DMS79 treated with DMSO at 0.1 percent for 48 hours (cell line): Measurements from ENCODE around the gene SAMD5.
"Not testable (repeated sequence)": the region's sequence is repeated elsewhere in the genome, so short reads cannot be mapped to it uniquely, and the experiment has no call there.

ENCODE experiments used
- DNase-seq: peaks from one replicate; lab custom pipeline; 2025; lab: John Stamatoyannopoulos, UW

Gene SAMD5

GRCh38 chr6:147528511-147529145, 20.1 kb downstream of the SAMD5 start:
- DNase-seq: no peak

- DNase-seq: peak; percentile 4
Observed at GRCh38 chr6:147530132-147531060, 21.9 kb downstream of the SAMD5 start.

DNA sequence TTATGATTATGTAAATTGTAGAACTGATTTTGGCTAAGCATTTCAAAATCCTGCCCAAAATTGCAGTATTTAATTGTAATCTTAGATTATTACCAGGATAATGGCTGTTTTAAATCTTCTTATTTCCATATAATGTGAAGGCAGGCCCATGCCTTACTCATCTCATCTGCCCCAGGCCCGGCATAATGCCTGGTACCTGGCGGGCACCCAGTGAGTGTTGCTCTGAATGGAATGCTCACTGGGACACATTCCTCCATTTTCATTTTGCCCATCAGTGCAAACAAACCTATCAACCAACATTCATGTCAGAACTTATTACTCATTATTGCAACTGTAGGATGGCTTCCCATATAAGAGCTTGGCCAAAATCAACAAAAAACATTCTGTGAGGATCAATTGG, 22.8 kb downstream of the SAMD5 start:
- DNase-seq: no peak

DNA sequence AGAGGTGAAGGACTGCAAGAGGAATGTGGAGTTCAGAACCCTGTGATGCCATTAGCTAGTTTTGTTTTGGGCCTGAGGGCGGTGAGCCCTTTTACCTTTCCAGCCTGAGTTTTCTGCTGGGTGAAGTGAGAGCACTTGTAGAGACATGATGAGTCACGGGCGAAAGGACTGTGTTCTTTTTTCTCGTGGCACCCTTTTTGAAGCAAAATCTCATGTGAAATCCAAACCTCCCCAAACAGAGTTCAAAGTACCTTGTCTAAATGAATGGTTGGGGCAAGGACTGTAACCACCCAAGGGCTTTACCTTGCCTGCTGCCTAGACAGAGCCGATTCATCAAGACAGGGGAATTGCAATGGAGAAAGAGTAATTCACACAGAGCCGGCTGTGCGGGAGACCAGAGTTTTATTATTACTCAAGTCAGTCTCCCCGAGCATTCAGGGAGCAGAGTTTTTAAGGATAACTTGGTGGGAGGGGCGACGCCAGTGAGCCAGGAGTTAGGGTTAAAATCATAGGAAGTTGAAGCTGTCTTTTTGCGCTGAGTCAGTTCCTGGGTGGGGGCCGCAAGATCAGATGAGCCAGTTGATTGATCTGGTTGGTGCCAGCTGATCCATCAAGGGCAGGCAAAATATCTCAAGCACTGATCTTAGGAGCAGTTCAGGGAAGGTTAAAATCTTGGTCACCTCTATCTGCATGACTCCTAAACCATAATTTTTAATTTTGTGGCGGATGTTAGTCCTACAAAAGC, 25.8 kb downstream of the SAMD5 start:
- DNase-seq: no peak

- DNase-seq: no peak
Observed at GRCh38 chr6:147538821-147539220, 30.3 kb downstream of the SAMD5 start.

GRCh38 chr6:147540075-147540474, 31.6 kb downstream of the SAMD5 start:
- DNase-seq: no peak

DNA sequence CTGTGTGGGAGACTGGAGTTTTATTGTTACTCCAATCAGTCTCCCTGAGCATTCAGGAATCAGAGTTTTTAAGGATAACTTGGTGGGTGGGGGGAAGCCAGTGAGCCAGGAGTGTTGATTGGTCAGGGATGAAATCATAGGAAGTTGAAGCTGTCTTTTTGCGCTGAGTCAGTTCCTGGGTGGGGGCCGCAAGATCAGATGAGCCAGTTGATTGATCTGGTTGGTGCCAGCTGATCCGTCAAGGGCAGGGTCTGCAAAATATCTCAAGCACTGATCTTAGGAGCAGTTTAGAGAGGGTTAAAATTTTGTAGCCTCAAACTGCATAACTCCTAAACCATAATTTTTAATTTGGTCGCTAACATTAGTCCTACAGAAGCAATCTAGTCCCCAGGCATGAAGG, 33.9 kb downstream of the SAMD5 start:
- not testable (repeated sequence) for DNase-seq

DNA sequence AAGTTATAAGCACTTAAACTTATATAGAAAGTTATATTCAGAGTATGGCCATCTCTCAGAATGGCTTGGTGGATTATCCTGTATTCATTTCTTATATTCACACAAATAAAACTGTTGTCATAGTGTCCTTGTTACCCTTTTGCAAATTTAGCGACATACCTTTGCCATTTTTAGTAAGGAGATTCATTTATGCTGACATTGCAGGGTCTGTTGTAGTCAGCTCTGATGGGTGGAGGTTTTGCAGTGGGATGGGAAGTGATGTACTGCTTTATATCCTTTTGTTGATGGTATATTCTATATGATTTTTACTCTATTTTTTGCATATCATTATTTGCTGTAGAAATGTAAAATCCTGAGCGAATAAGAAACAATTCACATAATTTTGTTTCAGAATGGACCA, 35.9 kb downstream of the SAMD5 start:
- no peak for DNase-seq

DNA sequence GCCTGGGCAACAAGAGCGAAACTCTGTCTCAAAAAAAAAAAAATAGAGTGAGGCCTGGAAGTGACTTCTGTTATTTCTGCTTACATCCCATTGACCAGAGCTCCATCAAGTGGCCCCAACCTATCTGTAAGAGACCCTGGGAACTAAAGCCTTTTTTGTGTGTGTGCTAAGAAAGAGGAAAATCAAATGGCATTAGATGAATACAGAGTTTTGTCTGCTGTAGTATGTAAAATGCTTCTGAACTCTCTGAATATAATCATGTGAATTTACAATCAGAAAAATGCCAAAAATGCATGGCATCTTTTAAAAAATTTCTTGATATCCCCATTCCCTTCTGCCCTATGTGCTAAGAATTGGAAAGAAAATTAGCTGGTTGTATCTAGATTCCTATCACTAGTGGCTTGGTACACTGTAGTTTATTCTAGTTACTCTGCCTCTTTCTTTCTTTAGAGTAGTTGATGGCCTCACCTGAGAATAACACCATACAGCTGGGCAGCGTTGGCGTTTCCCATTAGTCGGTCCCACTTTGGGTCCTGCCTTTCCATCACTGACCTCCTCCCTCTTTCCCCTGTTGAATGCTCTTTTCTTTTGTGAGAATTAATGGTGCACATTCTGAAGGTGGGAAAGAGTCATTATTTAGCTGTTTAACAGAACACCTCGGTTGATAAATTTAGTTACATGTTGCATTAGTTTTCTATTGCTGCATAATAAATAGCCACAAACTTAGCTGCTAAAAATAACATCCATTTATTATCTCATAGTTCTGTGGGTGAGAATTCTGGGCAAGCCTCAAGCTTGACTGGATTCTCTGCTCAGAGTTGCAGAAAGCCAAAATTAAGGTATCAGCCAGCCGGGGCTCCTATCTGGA, 38.2 kb downstream of the SAMD5 start:
- DNase-seq: no peak

- no peak for DNase-seq
Observed at GRCh38 chr6:147547369-147547902, 38.9 kb downstream of the SAMD5 start.

DNA sequence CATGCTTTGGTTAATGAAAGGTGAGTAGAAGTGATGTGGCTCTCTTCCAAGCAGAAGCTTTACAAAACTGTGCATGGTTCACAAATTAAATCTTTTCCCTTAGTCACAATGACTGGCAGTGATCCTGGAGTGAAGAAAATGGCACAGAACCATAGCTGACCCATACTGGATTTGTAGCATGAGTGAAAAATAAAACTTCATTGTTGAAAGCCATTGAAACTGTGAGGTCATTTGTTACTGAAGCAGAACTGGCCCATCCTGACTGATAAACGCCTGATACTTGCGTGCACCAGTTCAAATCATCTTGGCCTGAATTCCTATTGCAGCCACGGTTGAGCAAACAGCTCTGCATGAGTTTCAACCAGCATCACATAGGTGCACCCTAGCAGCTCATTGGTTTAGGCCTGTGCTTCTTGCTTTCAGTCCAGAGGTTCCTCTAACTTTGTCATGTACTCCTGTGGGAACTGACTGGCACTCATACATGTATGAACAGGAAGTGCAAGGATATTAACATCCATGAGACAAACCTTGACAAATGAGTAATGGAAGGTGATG, 40.5 kb downstream of the SAMD5 start:
- DNase-seq: no peak

DNA sequence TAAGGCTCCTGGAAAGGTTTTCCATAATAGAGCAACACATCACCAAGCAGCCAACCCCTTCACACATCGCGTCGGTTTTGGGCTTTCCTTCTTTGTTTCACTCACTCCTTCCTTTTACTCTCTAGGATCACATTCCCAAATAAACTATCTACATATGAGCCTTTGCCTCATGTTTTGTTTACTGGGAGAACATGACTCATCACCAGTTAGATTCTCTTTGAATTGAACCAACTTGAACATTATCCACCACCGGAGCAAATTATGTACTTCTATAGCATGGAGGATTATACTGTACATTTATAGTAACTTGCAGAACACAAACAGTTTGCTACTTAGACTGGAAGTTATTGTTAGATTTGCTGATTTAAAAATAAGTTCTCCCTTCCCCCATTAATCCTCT, 41.0 kb downstream of the SAMD5 start:
- DNase-seq: no peak

DNA sequence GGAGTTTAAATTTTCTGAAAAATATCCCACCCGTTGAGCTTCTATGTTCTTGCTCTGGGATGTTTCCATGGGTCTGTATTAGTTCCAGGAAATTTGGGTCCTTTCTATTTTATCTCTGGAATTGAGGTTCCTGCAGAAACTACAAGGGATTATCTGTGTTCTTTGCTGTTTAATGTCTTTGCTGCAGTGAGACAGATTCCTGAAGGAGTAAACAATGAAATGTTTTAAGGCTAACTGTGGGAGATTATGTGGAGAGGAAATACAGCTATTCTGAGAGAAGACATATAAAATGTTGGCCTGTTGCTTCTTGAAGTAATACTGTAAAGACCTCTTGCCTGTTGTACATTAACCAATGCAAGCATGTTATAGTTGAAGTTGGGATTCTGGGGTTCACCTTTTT, 43.5 kb downstream of the SAMD5 start:
- no peak for DNase-seq

GRCh38 chr6:147553099-147553498, 44.6 kb downstream of the SAMD5 start:
- DNase-seq: no peak

GRCh38 chr6:147554281-147554680, 45.8 kb downstream of the SAMD5 start:
- no peak for DNase-seq

GRCh38 chr6:147559006-147559405, 50.5 kb downstream of the SAMD5 start:
- DNase-seq: no peak

- DNase-seq: no peak
Observed at GRCh38 chr6:147560670-147561069, 52.2 kb downstream of the SAMD5 start.

- no peak for DNase-seq
Observed at GRCh38 chr6:147561726-147562125, 53.2 kb downstream of the SAMD5 start.

GRCh38 chr6:147563472-147563871, 55.0 kb downstream of the SAMD5 start:
- no peak for DNase-seq

DNA sequence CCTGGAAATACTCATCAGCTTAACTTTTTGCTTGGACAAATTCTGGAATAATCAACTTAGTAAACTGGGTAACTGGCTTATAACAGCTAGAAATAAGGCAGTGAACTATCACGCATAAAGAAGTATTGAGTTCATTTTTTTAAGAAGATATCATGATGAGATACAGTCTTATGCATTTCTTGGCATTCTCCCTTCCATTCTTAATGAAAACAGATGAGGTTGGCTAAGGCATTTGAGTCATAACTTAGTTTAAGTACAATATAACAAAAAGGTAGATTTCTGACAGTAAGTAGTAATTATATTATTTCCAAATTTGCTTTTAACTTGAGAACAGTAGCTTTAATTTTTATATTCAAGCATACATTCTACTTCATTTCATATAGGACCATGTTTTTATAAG, 56.1 kb downstream of the SAMD5 start:
- DNase-seq: no peak

DNA sequence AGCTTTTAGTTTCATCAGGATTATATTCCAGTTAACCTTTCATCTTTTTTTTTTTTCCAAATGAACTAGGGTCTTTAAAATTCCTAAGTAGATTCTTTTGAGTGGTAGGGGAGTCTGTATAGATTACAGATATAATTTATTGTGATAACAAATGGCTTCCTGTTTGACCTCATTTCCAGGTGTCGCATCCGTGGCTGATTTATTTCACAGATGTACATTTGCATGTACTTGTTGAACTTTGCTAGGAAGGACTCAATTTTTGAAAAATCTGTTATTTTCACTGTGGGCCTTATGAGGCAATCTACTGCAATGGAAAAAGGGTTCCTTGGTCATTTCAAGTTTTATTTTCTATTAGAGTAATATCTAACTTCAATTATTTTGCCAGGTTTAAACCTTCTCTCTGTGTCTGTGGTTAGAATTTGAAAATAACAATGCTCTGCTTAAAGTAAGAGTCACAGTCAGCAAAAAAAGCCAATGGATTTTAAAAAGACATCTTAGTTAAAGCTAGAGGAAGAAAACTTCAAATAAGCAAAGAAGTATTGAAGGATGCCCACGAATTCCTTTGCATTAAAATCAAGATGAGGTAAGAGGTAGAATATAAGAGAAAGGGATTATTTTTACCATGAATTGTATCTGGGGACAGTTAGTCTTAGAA, 57.9 kb downstream of the SAMD5 start:
- DNase-seq: no peak
